AG04450 (cell line): ENCODE data around the gene CACNA1C. TPM values are rescaled to one million over a fixed set of nuclear protein-coding genes. Genes with fewer than 3 reads are reported as not detected.

Source experiments
- CTCF ChIA-PET: fragments of 300-600, 350-600 bp; formaldehyde crosslinking; extraction: SDS; loops from one replicate; lab custom pipeline; 2022; ENCODE audit warnings: antibody characterized with exemption, inconsistent platforms; lab: Charles Lee
- POLR2A ChIA-PET: fragments of 350-600 bp; formaldehyde crosslinking; extraction: SDS; loops from one replicate; lab custom pipeline; 2021; ENCODE audit warnings: antibody characterized with exemption, inconsistent platforms; lab: Yijun Ruan, JAX
- DNase-seq: peaks from one replicate; pipeline ENCODE4 v3.0.0-alpha.2; 2011; ENCODE audit warnings: low read depth, low spot score
- H3K27ac ChIP-seq: one replicate; pipeline ENCODE4 v1.5.1; 2012; ENCODE audit warnings: low read depth, low read length, control low read depth
- H3K27me3 ChIP-seq: one replicate; pipeline ENCODE4 v1.6.0; 2012; ENCODE audit warnings: low read length; ENCODE audit not compliant: control insufficient read depth, insufficient read depth
- H3K4me3 ChIP-seq: 2 replicates; pipeline ENCODE4 v1.5.1; 2011; ENCODE audit warnings: mild to moderate bottlenecking, low read depth, low read length, control low read depth
- H3K9me3 ChIP-seq: 2 replicates; pipeline ENCODE4 v1.5.1; 2012; ENCODE audit warnings: low read length; ENCODE audit not compliant: control insufficient read depth, insufficient read depth
- polyA plus RNA-seq: library from polyadenylated mRNA; depleted of rRNA; stranded (reverse); fragments of >200 nt; gene quantifications from 2 replicates; pipeline ENCODE4 v1.2.3, GENCODE V29; 2011
- TF ChIP-seq, protein P1 (sequence below): IDR thresholded peaks from 2 replicates; pipeline ENCODE4 v1.5.1; 2011; ENCODE audit warnings: low read depth, low read length, control low read depth, inconsistent platforms

CACNA1C gene
- polyA plus RNA-seq, 1 experiment, result 5.9 TPM

DNA sequence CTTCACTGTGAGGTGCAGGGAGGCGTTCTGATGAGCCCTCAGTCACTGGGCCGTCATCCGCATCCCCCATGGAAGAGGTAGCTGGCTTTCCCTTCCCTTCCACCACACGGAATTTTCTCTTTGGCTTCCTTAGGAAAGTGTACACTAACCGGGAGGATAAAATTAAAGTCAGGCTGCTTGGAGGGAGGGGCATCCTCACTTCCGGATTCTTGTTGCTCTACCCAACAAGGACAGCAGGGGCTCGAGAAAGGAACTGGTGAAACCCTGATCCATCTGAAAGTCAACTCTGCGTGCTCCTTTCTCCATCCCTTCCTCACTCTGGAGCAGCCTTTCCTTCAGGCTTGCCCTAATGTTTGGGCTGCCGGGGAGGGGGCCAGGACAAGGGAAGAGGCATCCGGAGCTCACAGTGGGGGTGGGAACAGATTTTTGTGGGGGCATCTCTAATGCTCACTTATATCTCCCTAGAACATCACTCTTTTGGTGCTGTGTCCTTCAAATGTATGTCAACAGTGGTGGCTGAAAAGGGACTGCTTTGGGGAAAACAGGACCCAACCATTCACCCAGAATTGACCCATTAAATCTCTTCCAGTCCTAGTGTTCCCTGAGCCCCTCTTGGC lies 640.6 kb downstream of the CACNA1C start:
- no peak for DNase-seq
- H3K9me3 ChIP-seq, result peaks cover 2% of the 10 kb centered on the region
- no peak overlapping the region for H3K27ac ChIP-seq
- CTCF ChIA-PET, result interaction anchor here (0.6 to 0.7 kb wide), 2 partner anchors 10 to 19 kb away, joined by 3 to 5 read pairs; no protein-coding TSS in a partner anchor
- no peak overlapping the region for H3K4me3 ChIP-seq
- H3K27me3 ChIP-seq, result peaks cover 12% of the 10 kb centered on the region
- POLR2A ChIA-PET, result no interaction called here
- TF ChIP-seq, protein P1, sequence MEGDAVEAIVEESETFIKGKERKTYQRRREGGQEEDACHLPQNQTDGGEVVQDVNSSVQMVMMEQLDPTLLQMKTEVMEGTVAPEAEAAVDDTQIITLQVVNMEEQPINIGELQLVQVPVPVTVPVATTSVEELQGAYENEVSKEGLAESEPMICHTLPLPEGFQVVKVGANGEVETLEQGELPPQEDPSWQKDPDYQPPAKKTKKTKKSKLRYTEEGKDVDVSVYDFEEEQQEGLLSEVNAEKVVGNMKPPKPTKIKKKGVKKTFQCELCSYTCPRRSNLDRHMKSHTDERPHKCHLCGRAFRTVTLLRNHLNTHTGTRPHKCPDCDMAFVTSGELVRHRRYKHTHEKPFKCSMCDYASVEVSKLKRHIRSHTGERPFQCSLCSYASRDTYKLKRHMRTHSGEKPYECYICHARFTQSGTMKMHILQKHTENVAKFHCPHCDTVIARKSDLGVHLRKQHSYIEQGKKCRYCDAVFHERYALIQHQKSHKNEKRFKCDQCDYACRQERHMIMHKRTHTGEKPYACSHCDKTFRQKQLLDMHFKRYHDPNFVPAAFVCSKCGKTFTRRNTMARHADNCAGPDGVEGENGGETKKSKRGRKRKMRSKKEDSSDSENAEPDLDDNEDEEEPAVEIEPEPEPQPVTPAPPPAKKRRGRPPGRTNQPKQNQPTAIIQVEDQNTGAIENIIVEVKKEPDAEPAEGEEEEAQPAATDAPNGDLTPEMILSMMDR, result 0 out of 2 replicates have a peak, but pooled peaks have one; percentile 13

DNA sequence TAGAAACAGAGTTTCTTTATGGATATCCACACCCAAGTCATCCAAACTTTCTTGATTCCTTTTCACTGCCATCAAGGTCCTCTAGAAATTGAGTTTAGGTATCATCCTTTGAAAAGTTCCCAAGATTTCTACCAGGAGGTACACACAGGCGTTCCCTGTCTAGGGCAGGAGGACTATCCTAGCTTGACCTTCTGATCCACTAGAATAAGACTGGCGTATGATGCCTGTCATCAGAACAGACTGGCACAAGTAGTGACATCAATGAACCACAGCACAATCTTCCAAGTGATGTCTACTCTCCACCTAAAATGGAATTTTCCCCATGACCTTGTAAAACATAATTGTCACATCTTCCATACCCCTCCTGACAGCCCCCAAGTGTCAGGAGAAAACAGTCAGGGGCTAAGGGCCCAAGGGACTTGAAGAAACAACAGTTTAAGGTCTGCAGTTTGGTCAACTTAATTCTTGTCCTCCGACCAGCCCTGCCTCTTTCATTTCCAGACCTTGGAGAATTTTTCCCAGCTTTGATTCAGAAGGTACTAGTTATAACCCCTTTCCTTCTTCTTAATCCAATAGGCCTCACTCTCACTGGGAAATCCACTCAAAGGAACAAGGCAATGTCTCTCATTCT lies 641.3 kb downstream of the CACNA1C start:
- peaks cover 19% of the 10 kb centered on the region for H3K27me3 ChIP-seq
- H3K9me3 ChIP-seq, result peaks cover 2% of the 10 kb centered on the region
- no peak overlapping the region for H3K27ac ChIP-seq
- TF ChIP-seq, protein P1, result no peak
- CTCF ChIA-PET, result interaction anchor here (0.7 kb wide), 1 partner anchor 11 kb away, joined by 3 read pairs; no protein-coding TSS in a partner anchor
- no peak overlapping the region for H3K4me3 ChIP-seq
- no peak for DNase-seq
- POLR2A ChIA-PET, result no interaction called here

DNA sequence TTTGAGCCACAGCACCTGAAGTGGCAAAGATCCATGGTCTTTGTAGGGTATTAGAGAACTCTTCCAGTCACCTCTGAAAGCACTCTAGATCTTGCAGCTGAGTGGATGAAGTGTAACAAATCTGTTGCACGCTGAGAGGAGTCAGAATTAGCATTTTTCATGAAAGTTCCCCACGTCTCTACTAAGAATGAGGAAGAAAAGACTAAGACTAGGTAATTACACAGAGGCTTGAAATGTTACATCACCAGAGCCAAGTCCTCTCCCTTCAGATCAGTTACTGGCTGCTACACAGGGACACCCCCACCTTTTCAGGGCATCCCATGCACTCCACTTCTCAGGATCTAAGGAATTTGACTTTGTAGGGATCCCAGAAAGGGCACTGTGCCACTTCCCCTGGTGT lies 643.3 kb downstream of the CACNA1C start:
- Histone ChIP-seq H3K9me3 (peaks cover 6% of the 10 kb centered on the region), H3K27ac (no peak overlapping the region), H3K27me3 (peaks cover 20% of the 10 kb centered on the region), H3K4me3 (no peak overlapping the region)
- POLR2A ChIA-PET, result no interaction called here
- CTCF ChIA-PET, result interaction anchor here (0.6 kb wide), 2 partner anchors 23 to 1061 kb away, joined by 3 to 5 read pairs; no protein-coding TSS in a partner anchor
- TF ChIP-seq, protein P1, result no peak
- no peak for DNase-seq

DNA sequence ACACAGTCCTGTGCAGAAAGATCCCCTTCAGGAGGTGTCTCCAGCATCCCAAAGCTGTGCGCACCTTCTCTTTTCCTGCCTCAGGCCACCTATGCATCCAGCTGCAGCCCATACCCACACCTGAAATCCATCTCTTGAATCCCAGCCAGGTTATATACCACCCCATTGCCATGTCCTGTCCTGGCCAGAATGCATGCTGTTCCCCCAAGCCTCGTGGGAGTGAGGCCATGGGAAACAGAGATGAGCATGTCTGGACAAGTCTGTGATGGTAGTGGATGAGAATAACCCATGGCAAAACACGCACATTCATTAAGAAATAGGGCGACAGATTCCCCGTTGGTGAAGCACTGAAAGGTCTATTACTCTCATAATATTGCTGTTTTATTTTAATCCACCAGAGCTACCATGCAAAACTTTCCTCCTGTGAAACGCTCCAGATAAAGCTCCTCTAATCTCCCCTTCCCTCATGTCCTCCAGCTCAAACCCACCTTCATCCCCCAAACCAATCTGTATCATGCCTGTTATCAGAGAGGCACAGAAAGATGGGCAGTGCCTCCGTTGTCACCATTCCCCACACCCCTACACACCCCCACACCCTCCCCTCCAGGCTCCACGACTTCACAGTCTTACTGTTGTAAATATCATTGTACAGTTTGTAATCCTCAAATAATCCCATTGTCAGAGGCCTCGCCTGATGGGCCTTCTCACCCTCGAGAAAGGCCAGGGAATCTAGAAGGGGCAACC lies 644.4 kb downstream of the CACNA1C start:
- ChIA-PET POLR2A (no interaction called here), CTCF (interaction anchor here (0.6 kb wide), 3 partner anchors 87 to 1062 kb away, joined by 3 read pairs; no protein-coding TSS in a partner anchor)
- TF ChIP-seq, protein P1, result no peak
- Histone ChIP-seq H3K4me3 (no peak overlapping the region), H3K9me3 (peaks cover 6% of the 10 kb centered on the region; the same call in 1 of the 2 replicates), H3K27ac (no peak overlapping the region), H3K27me3 (peaks cover 20% of the 10 kb centered on the region)
- no peak for DNase-seq
